Activated naive CD8-positive, alpha-beta T cell treated with anti-CD3 and anti-CD28 coated beads, Interleukin-2, amount 10 ng/mL, durations not matched to agents 7 days and 5 days (primary cell): ENCODE measurements around the gene FGF12. TPM values are rescaled to one million over a fixed set of nuclear protein-coding genes. Genes with fewer than 3 reads are reported as not detected.

ENCODE experiments used
- ATAC-seq: fragments of 150-1000 bp; cut with Tn5 transposase; one replicate; pipeline ENCODE4 v1.10.0; 2021; ENCODE audit warnings: low read depth, moderate library complexity
- POLR2A ChIA-PET: fragments of 350-600 bp; sonication (Branson Sonifier 250); formaldehyde crosslinking; loops from one replicate; lab custom pipeline; 2021; ENCODE audit warnings: antibody characterized with exemption; lab: Charles Lee
- DNase-seq: peaks from one replicate; pipeline ENCODE4 v3.0.0; 2021
- H3K27ac Mint-ChIP-seq: one replicate; pipeline ENCODE4 v1.8.0; 2022; ENCODE audit warnings: mild to moderate bottlenecking, mixed read lengths
- H3K27me3 Mint-ChIP-seq: one replicate; pipeline ENCODE4 v1.8.0; 2022; ENCODE audit warnings: mild to moderate bottlenecking, moderate library complexity, mixed read lengths
- H3K36me3 Mint-ChIP-seq: one replicate; pipeline ENCODE4 v1.8.0; 2021; ENCODE audit warnings: mild to moderate bottlenecking, mixed read lengths
- H3K4me1 Mint-ChIP-seq: one replicate; pipeline ENCODE4 v1.8.0; 2021; ENCODE audit warnings: mixed read lengths
- H3K4me3 Mint-ChIP-seq: one replicate; pipeline ENCODE4 v1.8.0; 2022; ENCODE audit warnings: mild to moderate bottlenecking, moderate library complexity, mixed read lengths
- H3K9me3 Mint-ChIP-seq: one replicate; pipeline ENCODE4 v1.8.0; 2021; ENCODE audit warnings: mixed read lengths
- total RNA-seq, 2 experiments: library from RNA; stranded (reverse); gene quantifications; one replicate each; pipeline ENCODE4 v1.2.3, GENCODE V29; 2021

Gene FGF12
- total RNA-seq, 2 experiments from 2014 or later = not detected

DNA sequence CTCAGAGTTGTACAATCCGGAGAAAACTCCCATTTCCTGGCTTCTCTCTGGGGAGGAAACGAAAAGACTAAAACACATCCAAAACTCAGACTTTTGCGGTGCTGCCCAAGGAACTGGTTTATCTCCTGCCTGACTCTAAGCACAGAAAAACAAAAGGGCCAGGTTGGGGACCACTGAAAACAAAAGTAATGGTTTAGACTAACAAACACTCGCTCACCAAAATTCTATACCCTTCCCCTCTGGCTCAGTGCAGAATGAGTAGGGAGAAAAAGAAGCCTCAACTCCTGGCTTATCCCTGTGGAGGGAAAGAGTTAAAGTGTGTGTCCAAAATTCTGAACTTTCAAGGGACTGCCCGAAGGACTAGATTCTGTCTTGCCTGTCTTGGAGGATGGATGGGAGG, 173.6 kb downstream of the FGF12 start:
- POLR2A ChIA-PET = no interaction called here
- no peak overlapping the region for H3K4me3 Mint-ChIP-seq
- ATAC-seq = no peak

DNA sequence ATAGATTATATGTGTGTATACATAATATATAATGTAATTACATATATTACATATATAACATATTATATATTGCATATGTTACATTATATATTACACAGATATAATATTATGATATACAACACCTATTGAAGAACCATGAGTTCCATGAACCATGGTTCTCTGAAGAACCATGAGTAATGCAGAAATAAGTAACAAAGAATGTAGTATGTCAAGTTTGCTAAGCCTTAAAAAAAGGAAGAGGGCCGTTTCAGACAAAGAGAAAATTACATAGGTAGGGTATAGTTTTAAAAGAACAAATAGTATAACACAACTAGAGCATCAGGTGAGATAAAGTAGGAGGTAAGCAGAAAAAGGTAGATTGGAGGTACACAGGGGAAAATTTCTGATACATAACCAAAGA, 177.0 kb downstream of the FGF12 start:
- POLR2A ChIA-PET = no interaction called here
- no peak for DNase-seq
- Mint-ChIP-seq H3K36me3 (no peaks in the 10 kb centered on the region), H3K9me3 (peaks cover 2% of the 10 kb centered on the region), H3K4me3 (no peak overlapping the region), H3K27ac (no peak overlapping the region), H3K4me1 (no peaks in the 10 kb centered on the region), H3K27me3 (no peaks in the 10 kb centered on the region)
- no peak for ATAC-seq

More for the DNA sequence above, 173.6 kb downstream of the FGF12 start:
- Mint-ChIP-seq H3K27me3 (no peaks in the 10 kb centered on the region), H3K27ac (no peak overlapping the region), H3K9me3 (peaks cover 2% of the 10 kb centered on the region), H3K36me3 (no peaks in the 10 kb centered on the region), H3K4me1 (no peaks in the 10 kb centered on the region)
- DNase-seq = no peak

DNA sequence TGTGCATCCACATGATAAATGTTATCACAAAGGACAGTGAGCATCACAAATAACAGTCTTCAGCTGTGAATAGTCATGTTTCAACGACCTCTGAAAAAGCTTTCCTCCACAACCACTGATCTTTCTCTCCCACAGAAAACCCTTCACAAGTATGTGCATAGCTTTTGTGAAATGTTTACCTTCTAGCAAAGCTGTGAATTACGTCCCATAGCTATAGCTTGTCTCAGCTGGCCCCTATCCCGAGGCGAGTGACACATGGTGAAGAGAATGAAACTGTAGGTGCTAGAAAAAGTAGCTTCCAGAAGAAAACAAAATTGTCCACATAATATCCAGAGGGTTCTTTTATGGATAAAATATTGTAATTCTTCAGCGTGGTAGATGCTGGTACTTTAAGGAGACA, 182.0 kb downstream of the FGF12 start:
- H3K4me1 Mint-ChIP-seq = no peaks in the 10 kb centered on the region
- H3K27ac Mint-ChIP-seq = no peak overlapping the region
- H3K27me3 Mint-ChIP-seq = no peaks in the 10 kb centered on the region
- no peak overlapping the region for H3K4me3 Mint-ChIP-seq
- DNase-seq (no peak), ATAC-seq (no peak)
- POLR2A ChIA-PET = no interaction called here
- no peaks in the 10 kb centered on the region for H3K36me3 Mint-ChIP-seq
- H3K9me3 Mint-ChIP-seq = peaks cover 3% of the 10 kb centered on the region

DNA sequence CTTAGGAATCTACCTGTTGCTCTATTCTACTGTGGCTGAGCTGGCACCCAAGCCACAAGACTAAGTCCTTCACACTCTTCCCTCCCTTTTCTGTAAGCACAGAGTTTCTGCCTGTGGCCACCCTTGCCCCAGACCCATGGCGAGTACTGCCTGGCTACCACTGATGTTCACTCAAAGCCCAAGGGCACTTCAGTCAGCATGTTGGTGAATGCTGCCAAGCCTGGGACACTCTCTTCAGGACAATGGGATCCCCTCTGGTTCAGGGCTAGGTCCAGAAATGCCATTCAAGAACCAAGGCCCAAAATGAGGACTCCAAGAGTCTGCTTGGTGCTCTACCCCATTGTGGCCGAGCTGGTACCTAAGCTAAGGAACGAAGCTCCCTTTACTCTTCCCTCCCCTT, 184.2 kb downstream of the FGF12 start:
- Mint-ChIP-seq H3K4me3 (no peak overlapping the region), H3K4me1 (no peaks in the 10 kb centered on the region), H3K36me3 (no peaks in the 10 kb centered on the region), H3K27ac (no peak overlapping the region), H3K9me3 (peaks cover 3% of the 10 kb centered on the region), H3K27me3 (no peaks in the 10 kb centered on the region)
- POLR2A ChIA-PET = no interaction called here
- DNase-seq (no peak), ATAC-seq (no peak)

DNA sequence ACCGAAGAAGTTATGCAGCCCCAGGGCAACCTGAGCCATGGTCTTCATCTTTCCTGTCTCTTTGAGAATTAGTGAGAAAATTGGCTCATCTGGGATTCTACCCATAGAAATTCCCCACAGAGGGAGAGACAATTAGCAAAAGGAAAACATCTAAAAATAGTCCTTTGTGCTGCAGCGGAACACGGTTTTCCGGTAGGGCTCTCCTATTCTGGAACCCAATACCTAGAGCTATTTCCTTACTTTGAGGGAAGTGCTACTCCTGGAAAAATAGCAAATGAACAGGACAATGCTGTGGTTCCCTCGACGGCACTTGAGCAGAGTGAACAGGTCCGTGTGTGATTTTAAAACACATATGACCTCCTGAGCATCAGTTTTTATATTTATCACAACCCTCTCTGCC, 210.5 kb downstream of the FGF12 start:
- no peak for DNase-seq
- H3K27ac Mint-ChIP-seq = no peak overlapping the region
- no peaks in the 10 kb centered on the region for H3K36me3 Mint-ChIP-seq
- ATAC-seq = no peak
- POLR2A ChIA-PET = no interaction called here
- no peaks in the 10 kb centered on the region for H3K9me3 Mint-ChIP-seq
- peaks cover 2% of the 10 kb centered on the region for H3K4me1 Mint-ChIP-seq
- H3K27me3 Mint-ChIP-seq = peaks cover 33% of the 10 kb centered on the region
- no peak overlapping the region for H3K4me3 Mint-ChIP-seq

DNA sequence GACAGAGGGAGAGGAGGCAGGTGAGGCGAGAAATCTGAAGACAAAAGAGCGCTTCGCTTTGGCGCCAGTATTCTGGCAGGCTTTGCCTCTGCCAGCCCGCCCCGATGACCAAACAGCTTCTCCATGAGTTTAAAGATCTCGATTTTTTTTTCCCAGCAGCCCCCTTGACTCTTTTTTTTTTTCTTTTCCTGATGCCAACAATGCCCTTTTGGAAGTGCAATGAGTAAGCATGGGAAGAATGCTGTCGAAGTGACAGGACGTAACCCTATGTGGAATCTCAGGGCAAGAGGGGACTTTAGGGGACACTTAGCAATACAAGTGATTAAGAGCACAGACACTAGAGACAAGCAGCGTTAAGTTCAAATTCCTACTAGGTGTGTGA, 211.7 kb downstream of the FGF12 start:
- H3K36me3 Mint-ChIP-seq = no peaks in the 10 kb centered on the region
- no peak overlapping the region for H3K4me3 Mint-ChIP-seq
- DNase-seq = no peak
- H3K4me1 Mint-ChIP-seq = peaks cover 2% of the 10 kb centered on the region
- no peaks in the 10 kb centered on the region for H3K9me3 Mint-ChIP-seq
- no peak for ATAC-seq
- H3K27me3 Mint-ChIP-seq = peaks cover 33% of the 10 kb centered on the region
- H3K27ac Mint-ChIP-seq = no peak overlapping the region
- POLR2A ChIA-PET = interaction anchor here (0.7 kb wide), 1 partner anchor 397 kb away, joined by 5 read pairs; no protein-coding TSS in a partner anchor

DNA sequence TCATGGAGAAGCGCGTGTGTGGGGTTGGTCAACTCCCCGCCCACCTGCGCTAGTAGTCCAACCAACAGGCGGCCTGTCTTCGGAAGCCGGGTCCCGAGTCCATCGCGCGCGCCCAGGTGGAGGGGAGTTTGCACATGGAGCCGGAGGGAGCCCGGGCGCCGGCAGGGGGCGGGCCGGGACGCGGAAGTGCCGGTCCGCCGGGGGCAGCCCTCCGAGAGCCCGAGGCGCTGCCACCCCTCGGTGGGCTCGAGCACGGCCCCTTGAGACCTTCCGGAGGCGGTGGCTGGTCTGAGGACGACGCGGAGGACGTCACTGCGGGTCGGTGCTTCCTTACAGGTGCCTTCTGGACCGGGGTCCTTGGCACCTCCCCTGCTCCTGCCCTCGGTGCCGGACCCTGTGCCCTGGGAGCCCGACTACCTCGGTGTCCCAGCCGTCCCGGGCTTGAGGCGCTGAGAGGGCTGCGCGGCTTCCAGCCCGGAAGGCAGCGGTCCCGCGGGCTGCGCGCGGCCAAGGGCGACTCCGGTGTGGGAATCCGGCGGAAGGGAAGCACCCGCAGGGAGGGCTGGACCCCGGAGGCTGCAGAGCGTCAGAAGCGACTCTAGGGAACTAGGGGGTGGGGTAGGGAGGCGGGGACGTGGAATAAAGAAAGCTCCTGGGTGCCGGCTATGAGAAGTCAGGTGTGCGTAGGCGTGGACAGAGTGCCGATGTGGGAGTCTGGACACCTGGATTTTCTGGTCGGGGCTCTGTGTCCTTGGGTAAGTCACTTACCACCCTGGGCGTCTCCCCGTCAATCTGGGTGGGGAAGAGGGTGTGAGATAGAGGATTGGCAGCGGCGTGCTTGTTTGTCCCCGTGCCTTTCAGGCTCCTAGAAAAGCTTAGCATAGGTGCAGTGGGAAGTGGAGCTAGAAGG, 212.3 kb downstream of the FGF12 start:
- no peak overlapping the region for H3K27ac Mint-ChIP-seq
- H3K4me1 Mint-ChIP-seq = peaks cover 2% of the 10 kb centered on the region
- ATAC-seq (no peak), DNase-seq (peak; percentile 33)
- POLR2A ChIA-PET = interaction anchor here (0.7 kb wide), 1 partner anchor 398 kb away, joined by 5 read pairs; no protein-coding TSS in a partner anchor
- no peak overlapping the region for H3K4me3 Mint-ChIP-seq
- H3K27me3 Mint-ChIP-seq = peaks cover 33% of the 10 kb centered on the region
- no peaks in the 10 kb centered on the region for H3K9me3 Mint-ChIP-seq
- H3K36me3 Mint-ChIP-seq = no peaks in the 10 kb centered on the region

DNA sequence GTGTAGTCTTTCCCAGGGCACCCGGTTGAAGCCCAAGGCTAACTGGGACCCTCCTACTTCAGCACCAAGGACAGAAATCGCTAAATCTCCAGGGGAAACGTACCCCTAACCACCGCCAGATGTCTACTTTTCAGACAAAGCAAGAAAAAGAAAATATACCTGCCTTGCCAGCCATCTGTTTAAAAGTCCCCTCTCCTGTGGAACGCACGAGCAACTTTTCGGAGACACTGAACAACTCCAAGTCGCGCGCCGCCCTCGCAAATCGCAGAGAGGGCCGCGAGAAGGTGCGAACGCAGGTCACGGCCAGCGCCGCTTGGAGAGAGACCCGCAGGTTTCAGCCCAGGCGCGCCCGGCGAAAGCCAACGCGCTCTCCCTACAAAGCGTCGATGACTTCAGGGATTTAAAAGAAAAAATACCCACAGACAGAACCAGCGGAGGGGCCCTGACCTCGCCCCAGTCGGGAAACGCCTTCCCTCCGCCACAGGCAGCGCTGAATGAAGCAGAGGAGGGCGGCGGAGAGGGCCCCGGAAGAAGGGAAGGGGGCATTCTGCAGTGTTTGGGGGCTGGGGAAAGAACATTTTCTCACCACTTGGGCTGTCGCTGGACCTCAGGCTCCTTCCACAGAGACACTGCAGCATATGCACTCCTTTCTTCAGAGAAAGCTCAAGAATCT, 213.1 kb downstream of the FGF12 start:
- H3K27ac Mint-ChIP-seq = no peak overlapping the region
- DNase-seq = no peak
- H3K36me3 Mint-ChIP-seq = no peaks in the 10 kb centered on the region
- no peak for ATAC-seq
- no peak overlapping the region for H3K4me3 Mint-ChIP-seq
- POLR2A ChIA-PET = no interaction called here
- peaks cover 2% of the 10 kb centered on the region for H3K4me1 Mint-ChIP-seq
- H3K27me3 Mint-ChIP-seq = peaks cover 33% of the 10 kb centered on the region
- H3K9me3 Mint-ChIP-seq = no peaks in the 10 kb centered on the region

DNA sequence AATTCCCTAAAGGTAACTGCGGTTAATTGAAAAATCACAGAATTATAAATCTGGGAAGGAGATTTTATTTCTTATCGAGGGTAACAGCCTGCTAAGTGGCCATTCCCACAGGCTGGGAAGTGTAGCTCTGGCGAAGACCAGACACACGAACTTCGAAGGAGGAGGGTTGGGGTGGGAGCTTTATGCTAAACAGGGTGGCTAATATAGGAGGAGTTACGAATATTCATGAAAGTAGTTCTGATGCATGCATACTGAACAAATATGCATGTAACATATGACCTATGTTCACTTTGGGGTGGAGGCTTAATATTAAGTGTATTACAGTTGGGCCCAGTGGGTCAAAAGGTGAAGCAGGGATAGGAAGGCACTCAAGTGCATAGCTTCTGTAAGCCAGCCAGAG, 221.6 kb downstream of the FGF12 start:
- H3K36me3 Mint-ChIP-seq = no peaks in the 10 kb centered on the region
- POLR2A ChIA-PET = no interaction called here
- H3K9me3 Mint-ChIP-seq = no peaks in the 10 kb centered on the region
- no peak for ATAC-seq
- no peak overlapping the region for H3K4me3 Mint-ChIP-seq
- H3K27ac Mint-ChIP-seq = no peak overlapping the region
- no peaks in the 10 kb centered on the region for H3K4me1 Mint-ChIP-seq
- H3K27me3 Mint-ChIP-seq = no peaks in the 10 kb centered on the region
- no peak for DNase-seq

DNA sequence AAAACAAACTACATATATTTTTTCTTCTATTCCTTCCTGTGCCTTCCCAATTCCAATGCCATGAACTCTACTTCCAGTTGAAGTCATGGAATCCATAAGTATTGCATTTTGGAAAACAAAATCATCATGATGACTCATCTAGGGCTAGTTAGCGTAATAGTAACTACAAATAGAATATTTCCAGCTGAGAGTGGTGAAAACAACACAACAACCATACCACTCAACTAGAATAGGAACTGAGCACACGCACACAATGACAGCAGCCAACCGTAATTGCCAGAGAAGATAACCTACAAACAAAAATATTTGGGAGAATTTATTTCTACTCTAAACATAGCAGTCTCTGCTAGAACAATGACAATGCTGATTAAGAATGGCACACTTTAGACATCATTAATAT, 225.9 kb downstream of the FGF12 start:
- no peaks in the 10 kb centered on the region for H3K36me3 Mint-ChIP-seq
- no peak for DNase-seq
- no peaks in the 10 kb centered on the region for H3K4me1 Mint-ChIP-seq
- no peaks in the 10 kb centered on the region for H3K9me3 Mint-ChIP-seq
- no peak overlapping the region for H3K4me3 Mint-ChIP-seq
- H3K27ac Mint-ChIP-seq = no peak overlapping the region
- POLR2A ChIA-PET = no interaction called here
- no peaks in the 10 kb centered on the region for H3K27me3 Mint-ChIP-seq
- no peak for ATAC-seq

DNA sequence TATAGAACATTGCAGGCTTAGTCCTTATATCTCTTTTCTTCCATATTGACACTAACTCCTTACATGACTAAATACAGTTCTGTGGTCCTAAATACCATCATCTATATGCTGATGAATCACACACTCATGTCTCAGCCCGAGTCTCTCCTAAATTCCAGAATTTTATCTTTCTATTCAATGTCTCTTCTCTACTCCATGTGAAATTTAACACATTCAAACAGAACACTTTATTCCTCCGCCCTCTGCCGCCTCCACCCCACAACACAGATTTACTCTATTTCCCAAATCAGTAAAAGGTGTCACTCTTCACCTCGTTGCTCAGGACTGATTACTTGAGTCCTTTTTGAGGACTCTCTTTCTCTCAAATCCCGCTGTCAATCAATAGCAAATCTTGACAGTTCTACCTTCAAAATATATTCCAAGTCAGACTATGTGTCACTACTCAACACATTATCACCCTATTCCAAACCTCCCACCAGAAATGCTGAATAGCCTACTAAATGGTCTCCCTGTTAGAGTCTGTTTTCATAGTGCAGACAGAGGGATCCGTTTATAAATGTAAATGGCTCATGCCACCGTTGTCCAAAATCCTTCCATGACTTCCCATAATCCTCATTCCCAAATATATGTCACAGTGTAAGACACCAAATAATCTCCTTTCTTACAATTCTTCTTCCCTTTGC, 230.3 kb downstream of the FGF12 start:
- Mint-ChIP-seq H3K27ac (no peak overlapping the region), H3K27me3 (no peaks in the 10 kb centered on the region), H3K36me3 (no peaks in the 10 kb centered on the region), H3K9me3 (no peaks in the 10 kb centered on the region), H3K4me3 (no peak overlapping the region), H3K4me1 (no peaks in the 10 kb centered on the region)
- DNase-seq = no peak
- ATAC-seq = no peak
- POLR2A ChIA-PET = no interaction called here

DNA sequence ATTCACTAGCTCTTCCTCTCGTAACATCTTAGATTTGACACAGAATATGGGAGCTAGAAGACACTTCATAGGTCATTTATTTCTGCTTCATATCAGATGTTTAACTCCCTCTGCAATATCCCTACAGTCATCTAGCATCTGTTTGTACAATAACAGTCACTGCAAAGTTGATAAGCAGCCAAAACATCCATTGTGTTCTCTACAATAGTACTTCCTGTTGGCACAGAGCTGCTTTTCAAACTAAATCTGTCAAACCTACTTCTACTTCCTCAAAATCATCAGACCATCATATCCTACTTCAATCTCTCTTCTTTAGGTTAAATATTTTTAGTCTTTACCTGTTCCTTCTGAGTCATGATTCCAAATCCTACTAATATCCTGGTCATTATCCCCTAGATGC, 233.2 kb downstream of the FGF12 start:
- H3K9me3 Mint-ChIP-seq = no peaks in the 10 kb centered on the region
- POLR2A ChIA-PET = no interaction called here

DNA sequence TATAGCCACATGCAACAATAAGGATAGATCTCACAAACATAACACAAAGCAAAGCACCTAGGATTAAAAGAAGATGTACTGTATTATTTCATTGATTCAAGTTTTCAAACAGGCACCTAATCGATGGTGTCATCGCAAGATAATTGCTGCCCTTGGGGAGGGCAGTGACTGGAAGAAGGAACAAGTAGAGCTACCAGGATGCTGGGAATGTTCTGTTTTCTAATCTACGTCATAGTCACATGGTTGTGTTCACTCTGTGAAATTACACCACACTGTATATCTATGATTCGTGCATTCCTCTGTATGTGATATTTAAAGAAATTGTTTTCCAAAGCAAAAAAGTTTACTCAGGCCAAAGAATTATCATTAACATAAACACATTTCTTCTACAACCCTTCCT, 236.6 kb downstream of the FGF12 start:
- DNase-seq (no peak), ATAC-seq (no peak)
- H3K27ac Mint-ChIP-seq = no peak overlapping the region
- H3K27me3 Mint-ChIP-seq = no peaks in the 10 kb centered on the region
- POLR2A ChIA-PET = no interaction called here
- H3K4me1 Mint-ChIP-seq = no peaks in the 10 kb centered on the region
- no peaks in the 10 kb centered on the region for H3K36me3 Mint-ChIP-seq
- no peaks in the 10 kb centered on the region for H3K9me3 Mint-ChIP-seq
- no peak overlapping the region for H3K4me3 Mint-ChIP-seq

More for the DNA sequence above, 233.2 kb downstream of the FGF12 start:
- Mint-ChIP-seq H3K36me3 (no peaks in the 10 kb centered on the region), H3K27ac (no peak overlapping the region), H3K27me3 (no peaks in the 10 kb centered on the region), H3K4me3 (no peak overlapping the region), H3K4me1 (no peaks in the 10 kb centered on the region)
- DNase-seq (no peak), ATAC-seq (no peak)
